GM19452 (cell line): ENCODE results near the gene MUC5B.

ENCODE experiments used
- ATAC-seq: cut with Tn5 transposase; IDR thresholded peaks from one replicate; pipeline ENCODE4 v1.9.1; 2021; ENCODE audit not compliant: unreplicated experiment

MUC5B gene

DNA sequence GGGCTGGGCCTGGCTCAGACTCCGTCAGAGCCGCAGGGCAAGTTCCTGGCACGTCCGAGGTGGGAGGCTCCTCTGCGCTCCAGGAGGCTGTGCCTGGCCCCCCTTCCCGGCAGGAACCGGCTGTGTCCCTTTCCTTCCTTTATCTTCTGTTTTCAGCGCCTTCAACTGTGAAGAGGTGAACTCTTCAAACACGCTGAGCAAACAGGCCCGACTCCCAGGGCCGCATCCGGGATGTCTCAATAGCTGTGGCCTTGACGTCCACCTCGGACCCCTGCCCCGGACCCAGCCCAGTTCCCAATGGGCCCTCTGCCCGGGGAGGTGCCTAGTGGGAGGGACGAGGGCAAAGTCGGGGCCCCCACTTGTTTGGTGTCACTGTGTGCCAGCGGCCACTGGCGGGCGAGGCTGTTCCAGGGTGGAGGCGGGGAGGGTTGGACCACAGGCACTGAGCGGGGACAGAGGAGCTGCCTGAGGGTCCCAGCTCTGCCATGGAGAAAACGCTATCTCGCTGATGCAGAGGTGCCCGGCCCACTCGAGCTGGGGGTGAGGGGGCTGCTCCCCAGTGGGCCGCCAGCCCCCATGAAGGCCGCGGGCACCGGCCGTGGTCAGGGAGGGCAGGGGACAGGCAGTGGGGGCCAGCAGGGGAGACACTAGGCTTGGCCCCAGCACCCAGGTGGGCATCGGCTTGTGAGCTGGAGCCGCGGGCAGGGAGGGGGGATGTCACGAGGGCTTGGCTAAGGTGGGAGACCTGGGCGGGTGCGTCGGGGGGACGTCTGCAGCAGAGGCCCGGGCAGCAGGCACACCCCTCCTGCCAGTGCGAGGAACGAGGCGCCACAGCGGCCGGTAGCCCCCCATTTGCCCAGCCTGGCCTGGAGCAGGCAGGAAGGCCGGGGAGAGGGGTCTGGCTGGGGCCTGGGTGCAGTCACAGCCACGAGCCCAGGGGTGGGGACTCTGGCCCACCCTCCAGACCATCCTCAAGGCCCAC, 2.7 kb upstream of the MUC5B start:
- ATAC-seq, result no peak

DNA sequence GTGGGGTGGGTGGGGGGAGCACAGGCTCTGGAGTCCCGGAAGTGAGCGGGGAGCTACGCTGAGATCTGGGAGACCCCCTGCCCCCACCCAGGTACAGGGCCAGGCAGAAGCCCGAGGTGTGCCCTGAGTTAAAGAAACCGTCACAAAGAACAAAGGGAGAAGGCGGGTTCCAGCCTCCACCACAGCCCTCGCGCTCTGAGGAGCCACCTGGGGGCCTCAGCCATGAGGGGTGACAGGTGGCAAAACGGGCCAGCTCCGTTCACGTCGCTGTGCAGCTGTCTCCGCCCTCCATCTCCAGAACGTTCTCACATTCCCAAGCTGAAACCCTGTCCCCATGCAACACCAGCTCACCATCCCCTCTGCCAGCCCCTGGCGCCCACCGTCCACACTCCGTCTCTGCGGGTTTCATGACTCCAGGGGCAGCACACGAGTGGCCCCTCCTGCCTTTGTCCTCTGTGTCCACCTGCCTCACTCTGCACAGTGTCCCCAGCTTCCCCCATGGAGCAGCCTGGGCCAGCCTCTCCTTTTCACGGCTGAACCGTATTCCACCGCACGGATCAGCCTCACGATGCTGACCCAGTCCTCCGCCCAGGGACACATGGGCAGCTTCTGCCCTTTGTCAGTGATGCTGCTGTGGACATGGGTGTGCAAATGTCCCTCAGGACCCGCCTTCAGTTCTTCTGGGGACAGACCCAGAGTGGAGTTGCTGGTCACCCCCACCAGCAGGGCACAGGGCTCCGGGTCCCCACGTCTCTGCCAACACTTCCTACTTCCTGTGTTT, 1.7 kb upstream of the MUC5B start:
- no peak for ATAC-seq

DNA sequence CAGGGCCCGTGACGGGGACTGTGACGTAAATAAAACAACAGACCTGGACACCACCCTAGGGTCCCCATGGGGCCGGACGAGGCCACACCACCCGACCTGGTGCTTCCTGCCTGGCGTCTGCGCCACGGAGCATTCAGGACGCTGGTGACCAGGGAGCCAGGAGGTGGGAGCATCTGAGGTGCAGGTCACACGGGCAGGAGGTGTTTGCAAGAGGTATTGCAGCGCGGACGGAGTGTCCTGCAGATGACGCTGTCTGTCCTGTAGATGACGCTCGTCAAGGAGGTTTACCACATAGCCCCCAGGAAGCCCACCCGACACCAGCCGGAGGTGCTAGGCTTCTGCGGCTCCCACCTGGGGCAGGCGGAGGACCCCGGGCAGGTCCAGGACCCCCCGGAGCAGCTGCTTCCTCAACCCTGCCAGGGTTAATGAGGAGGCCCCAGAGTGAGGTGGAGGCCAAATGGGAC, 986 bp upstream of the MUC5B start:
- no peak for ATAC-seq

DNA sequence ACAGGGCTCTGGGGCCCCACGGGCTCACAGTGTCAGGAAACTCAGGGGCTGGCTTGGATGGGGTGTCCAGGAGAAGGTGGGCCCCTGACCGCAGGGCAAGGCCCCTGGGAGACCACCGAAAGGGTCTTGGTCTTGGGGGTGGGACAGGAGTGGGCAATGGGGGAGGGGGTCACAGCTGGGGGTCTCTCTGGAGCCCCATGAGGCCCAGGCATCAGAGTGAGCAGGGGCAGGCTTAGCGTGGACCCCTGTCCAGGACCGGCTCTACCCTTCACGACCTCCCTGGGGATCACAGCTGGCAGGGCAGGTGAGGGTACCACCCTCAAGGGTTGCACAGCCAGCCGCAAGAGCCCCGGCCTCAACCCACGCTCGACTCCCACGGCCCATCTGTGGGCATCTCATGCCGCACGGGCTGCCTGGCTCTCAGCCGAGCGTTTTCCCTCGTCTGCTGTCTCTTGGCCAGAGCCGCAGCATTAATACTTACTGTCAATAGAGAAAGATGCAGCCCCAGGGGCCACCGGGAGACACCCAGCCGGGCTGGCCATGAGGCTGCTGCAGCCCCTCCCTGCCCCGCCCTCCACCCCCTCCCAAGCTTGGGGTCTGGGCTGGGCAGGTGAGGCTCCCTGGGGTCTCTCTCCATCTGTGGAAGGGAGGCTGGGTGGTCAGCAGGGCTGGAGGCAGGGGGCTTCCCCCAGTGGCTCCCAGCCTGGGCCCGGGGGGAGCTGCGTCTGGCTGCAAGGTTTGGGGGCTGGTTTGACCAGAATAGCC, 662 bp downstream of the MUC5B start:
- no peak for ATAC-seq

DNA sequence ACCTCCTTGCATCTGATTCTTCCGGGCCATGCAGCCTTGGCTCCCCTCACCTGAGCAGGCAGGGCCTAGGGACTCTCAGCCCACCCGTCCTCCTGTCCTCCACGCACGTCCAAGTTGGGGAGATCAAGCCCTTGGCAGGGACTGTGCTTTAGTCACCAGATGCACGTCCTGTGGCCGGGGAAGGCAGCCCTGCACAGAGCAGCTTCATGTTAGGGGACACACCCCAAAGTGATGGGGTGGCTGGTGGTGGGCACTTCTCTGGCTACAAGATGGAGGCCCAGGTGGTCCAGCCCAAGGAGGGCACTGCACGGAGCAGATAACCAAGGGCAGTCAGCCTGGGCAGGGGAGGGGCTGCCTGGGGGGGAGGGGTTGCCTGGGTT, 1.2 kb downstream of the MUC5B start:
- no peak for ATAC-seq

DNA sequence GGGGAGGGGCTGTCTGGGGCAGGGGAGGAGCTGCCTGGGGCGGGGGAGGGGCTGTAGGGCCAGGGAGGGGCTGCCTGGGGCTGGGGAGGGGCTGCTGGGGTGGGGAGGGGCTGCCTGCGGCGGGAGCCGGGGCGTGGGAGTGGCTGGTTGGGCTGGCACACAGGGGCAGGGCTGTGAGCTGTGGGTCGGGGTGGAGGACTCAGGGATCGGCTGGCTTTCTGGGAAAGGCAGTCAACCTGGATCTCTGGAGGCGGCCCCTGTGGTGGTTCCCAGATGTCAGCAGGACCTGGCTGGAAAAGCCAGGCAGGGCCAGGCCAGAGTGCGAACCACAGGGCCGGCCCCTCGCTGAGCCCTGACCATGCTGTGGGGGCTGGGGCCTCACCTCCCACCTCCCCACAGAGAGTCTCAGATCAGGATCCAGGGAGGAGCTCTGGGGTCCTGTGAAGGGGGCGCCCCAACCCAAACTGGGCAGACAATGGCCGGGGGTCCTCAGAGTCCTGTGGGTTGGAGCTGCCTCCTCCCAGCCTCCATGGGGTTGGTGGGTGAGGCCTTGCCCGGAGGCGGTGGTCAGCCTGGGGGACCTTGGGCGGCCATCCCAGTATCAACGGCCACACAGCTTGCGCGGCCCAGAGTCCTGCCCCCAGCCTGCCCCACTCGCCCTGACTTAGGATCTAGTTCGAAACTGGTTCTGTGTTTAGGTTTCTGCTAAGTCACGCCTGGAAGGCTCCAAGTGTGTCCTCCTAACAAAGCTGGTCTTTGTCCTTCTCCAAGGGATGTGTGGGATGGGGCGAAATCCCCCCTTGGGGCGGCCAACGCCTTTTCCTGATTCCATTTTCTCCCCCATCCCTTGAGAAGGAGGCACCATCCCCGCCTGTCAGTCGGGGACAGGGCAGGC, 1.9 kb downstream of the MUC5B start:
- ATAC-seq, result no peak

DNA sequence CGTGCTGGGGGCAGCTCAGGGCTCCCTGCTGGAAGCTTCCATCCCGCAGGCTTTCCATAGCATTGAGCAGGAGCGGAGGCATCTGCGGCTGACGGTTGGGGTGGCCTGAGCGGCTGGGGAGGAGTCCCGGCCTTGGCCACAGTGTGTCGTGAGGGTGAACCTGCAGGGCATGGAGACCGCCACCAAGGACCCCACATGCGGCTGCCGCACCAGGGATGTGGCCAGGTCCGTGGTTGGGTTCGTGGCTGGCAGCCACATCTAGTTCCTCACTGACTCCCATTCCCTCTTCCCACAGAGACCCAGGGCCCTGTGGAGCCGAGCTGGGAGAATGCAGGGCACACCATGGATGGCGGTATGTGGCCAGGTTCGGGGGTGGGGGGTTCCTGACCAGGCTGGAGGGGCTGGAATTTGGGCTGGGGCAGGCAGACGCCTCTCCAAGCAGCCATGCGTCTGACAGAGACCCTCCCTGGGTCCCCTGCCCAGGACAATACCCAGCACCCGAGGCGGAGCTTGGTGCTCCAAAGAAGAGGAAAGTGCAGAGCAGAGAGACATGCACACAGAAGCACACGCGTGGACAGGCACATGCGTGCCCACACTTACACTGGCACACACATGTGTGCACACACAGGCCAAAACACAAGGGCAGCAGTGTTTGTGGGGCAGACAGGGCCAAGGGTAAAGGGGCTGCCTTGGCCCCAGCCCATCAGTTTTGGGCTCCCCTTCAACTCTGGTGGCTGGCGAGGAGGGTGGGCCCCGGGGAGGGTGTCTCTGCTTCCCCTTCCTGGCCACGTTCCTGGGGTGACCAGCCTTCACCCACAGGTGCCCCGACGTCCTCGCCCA, 2.7 kb downstream of the MUC5B start:
- no peak for ATAC-seq

DNA sequence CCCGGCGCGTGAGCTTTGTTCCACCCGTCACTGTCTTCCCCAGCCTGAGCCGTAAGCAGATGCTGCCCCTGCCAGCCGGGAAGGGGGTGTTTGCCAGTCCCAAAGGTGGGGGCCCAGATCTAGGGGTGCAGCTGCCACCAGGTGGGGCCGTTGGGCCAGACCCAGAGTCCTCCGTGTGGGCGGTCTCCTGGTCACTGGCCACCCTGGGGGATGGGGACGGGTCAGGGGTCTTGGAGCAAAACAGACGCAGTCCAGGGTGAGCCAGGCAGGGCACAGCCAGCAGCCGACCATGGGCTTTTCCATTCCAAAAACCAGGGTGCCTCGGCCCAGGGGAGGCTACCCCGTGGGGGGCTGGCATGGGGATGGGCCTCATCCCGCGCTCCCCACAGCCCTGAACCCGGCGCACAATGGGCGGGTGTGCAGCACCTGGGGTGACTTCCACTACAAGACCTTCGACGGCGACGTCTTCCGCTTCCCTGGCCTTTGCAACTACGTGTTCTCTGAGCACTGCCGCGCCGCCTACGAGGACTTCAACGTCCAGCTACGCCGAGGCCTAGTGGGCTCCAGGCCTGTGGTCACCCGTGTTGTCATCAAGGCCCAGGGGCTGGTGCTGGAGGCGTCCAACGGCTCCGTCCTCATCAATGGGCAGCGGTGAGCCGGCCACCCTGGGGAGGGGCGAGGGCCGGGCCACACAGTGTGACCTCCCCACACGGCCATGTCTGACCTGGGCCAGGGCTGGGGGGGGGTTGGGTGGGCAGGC, 3.5 kb downstream of the MUC5B start:
- no peak for ATAC-seq

DNA sequence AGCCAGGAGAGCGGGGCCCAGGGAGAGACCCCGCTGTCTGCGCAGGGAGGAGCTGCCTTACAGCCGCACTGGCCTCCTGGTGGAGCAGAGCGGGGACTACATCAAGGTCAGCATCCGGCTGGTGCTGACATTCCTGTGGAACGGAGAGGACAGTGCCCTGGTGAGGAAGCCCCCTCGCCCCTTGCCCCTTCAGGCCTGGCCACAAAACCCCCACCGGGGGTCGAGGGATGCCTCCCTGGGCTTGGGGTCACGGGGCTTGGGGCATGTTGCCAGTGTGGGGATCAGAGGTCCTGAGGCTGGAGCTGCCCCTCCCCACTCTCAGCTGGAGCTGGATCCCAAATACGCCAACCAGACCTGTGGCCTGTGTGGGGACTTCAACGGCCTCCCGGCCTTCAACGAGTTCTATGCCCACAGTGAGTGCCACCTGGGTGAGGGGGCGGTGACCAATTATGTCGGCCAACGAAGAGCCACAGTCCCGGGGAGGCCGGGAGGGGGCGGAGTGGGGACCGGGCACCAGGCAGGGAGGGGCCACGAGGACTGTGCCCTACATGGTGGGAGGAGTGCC, 4.2 kb downstream of the MUC5B start:
- ATAC-seq, result no peak

DNA sequence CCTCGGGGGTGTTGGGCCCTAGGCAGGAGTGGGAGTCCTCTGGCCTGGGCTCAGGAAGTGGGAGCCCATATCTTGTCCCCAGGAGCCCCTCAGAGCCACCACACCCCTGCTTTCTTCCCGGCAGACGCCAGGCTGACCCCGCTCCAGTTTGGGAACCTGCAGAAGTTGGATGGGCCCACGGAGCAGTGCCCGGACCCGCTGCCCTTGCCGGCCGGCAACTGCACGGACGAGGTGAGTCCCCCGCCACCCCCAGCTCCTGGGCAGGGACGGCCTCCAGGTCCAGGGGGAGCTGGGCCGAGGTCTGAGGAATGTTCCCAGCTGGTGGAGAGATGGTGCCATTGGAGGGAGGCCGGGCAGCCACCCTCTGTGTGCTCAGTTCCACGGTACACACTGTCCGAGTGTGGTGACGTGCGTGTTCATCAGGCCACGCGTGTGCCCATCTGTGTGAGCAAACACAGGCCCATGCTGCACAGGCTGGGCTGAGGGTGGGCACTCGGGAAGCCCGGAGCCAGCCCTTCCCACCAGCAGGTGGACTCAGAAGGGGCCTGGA, 4.8 kb downstream of the MUC5B start:
- no peak for ATAC-seq

DNA sequence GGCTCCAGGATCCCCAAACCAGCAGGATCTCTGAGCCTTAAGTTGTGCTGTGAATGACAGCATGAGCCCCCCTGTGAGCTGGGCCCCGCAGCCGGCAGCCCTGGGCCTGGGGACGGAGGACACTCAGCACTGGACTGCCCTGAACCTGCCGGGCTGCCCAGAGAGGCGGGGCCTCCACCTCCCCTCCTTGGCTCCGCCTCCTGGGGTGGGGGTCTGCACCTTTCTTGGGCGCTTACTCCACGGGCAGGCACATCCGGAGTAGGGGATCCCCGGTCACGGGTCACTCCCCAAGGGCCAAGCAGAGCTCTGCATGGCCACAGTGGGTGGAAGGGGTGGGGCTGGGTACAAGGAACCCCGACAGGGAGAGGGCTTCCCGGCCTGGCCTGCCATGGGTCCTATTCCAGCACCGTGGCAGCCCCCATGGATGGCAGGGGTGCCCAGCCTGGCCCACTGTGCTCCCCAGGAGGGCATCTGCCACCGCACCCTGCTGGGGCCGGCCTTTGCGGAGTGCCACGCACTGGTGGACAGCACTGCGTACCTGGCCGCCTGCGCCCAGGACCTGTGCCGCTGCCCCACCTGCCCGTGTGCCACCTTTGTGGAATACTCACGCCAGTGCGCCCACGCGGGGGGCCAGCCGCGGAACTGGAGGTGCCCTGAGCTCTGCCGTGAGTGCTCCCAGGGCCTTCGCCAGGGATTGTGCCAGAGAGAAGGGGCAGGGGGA, 5.4 kb downstream of the MUC5B start:
- no peak for ATAC-seq

DNA sequence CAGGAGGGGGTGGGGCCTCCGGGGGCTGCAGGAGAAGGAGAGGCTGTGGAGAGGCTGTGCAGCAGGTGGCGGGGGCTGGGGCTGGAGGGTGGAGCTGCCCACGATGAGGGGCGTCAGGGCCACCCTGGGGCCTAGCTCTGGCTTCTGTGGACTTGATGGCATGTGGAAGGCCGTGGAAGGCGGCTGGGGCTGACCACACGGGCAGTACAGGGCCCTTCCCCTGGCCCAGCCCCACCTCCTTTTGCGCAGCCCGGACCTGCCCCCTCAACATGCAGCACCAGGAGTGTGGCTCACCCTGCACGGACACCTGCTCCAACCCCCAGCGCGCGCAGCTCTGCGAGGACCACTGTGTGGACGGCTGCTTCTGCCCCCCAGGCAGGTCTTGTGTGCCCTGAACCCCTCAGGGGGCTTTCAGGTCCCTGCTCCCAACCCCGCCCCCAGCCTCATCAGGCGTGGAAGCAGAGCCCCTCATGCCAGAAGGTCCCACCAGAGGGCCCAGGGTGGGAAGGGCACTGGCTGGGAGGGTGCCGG, 6.1 kb downstream of the MUC5B start:
- ATAC-seq, result no peak

DNA sequence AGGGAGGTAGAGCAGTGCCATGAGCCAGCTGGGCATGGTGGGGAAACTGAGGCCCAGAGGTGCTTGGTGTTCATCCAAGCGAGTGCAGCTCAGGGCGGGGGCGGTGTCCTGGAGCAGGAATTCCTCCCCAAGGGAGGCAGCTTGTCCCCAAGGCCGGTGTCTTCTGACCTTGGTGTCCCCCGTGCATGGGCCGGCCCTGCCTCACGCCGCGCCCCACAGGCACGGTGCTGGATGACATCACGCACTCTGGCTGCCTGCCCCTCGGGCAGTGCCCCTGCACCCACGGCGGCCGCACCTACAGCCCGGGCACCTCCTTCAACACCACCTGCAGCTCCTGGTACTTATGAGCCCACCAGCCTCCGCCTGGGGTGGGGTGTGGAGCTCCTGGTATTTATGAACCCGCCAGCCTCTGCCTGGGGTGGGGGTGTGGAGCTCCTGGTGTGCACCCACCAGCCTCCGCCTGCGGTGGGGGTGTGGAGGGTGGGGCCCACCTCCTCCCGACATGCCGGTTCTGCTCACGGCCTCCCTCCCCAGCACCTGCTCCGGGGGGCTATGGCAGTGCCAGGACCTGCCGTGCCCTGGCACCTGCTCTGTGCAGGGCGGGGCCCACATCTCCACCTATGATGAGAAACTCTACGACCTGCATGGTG, 6.7 kb downstream of the MUC5B start:
- no peak for ATAC-seq

DNA sequence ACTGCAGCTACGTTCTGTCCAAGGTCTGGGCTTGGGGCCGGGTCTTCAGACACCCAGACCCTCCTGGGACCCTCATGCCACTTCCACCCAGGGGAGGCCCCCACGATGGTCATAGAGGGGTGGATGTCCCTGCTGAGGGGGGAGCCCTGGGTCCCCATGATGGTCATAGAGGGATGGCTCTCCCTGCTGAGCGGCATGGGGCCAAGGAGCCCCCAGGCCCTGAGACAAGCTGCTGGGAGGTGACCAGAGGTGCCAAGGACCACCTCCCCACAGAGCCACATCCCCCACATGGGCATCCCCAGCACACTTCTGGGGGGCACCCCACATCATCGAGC, 7.2 kb downstream of the MUC5B start:
- ATAC-seq, result no peak

DNA sequence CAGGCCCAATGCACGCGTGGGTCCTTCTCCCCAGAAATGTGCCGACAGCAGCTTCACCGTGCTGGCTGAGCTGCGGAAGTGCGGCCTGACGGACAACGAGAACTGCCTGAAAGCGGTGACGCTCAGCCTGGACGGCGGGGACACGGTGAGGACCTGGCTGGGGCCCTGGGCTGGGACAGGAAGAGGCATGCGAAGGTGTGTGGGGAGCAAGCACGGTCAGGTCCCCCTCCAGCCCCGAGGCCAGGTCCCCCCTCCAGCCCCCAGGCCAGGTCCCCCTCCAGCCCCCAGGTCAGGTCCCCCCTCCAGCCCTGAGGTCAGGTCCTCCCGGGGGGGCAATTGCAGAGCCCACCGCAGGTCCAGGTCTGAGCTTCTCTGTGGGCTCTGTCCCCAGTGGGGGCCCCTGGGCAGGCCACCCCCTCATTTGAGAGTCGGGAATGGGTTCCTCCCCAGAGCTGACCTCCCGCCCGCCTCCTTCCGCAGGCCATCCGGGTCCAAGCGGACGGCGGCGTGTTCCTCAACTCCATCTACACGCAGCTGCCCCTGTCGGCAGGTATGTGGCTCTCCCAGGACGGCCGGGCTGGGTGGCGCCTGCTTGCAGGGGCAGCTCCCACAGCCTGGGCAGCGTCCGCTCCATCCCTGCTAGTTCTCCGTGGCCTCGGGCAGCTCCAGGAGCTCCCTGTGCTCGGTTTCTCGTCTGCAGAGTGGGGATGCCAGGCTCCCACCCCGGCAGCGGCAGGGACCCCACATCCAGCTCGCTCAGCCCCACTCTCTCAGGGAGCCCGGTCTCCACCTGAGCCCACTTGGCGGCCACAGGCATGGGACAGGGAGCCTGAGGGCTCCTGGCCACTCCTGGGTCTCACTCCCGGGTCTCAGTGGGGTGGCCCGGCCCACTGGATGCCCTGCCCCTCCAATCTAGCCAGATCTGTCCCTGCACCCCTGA, 7.9 kb downstream of the MUC5B start:
- no peak for ATAC-seq
